ENCODE data around the gene HPCAL1.

The HPCAL1 gene

GRCh38 chr2:10387033-10387432 is 84.3 kb downstream of the HPCAL1 start:
- DNase-seq (ENCODE audit: low read depth), result no peak
- TF ChIP-seq CTCF (conservative IDR thresholded peaks at IDR 0.05; ENCODE audit: low read length), result no peak
- no peak overlapping the region for H3K4me3 ChIP-seq (ENCODE audit: low read length)

GRCh38 chr2:10388954-10389560 is 86.4 kb downstream of the HPCAL1 start:
- no peak for DNase-seq (ENCODE audit: low read depth)
- H3K4me3 ChIP-seq (ENCODE audit: low read length), result no peak overlapping the region
- no peak for TF ChIP-seq CTCF (conservative IDR thresholded peaks at IDR 0.05; ENCODE audit: low read length)

- peak; percentile 88 for DNase-seq (ENCODE audit: low read depth)
- no peak for TF ChIP-seq CTCF (conservative IDR thresholded peaks at IDR 0.05; ENCODE audit: low read length)
- H3K4me3 ChIP-seq (ENCODE audit: low read length), result no peak overlapping the region
Measured at GRCh38 chr2:10389573-10389972, 86.9 kb downstream of the HPCAL1 start.

- TF ChIP-seq CTCF (conservative IDR thresholded peaks at IDR 0.05; ENCODE audit: low read length), result no peak
- H3K4me3 ChIP-seq (ENCODE audit: low read length), result no peak overlapping the region
- DNase-seq (ENCODE audit: low read depth), result peak; percentile 60
Measured at GRCh38 chr2:10390369-10390801, 87.7 kb downstream of the HPCAL1 start.

- no peak overlapping the region for H3K4me3 ChIP-seq (ENCODE audit: low read length)
- DNase-seq (ENCODE audit: low read depth), result no peak
- no peak for TF ChIP-seq CTCF (conservative IDR thresholded peaks at IDR 0.05; ENCODE audit: low read length)
Measured at GRCh38 chr2:10392100-10392499, 89.4 kb downstream of the HPCAL1 start.

- DNase-seq (ENCODE audit: low read depth), result no peak
- no peak overlapping the region for H3K4me3 ChIP-seq (ENCODE audit: low read length)
- TF ChIP-seq CTCF (conservative IDR thresholded peaks at IDR 0.05; ENCODE audit: low read length), result no peak
Measured at GRCh38 chr2:10392548-10392947, 89.8 kb downstream of the HPCAL1 start.

- no peak for DNase-seq (ENCODE audit: low read depth)
- no peak for TF ChIP-seq CTCF (conservative IDR thresholded peaks at IDR 0.05; ENCODE audit: low read length)
Measured at GRCh38 chr2:10392951-10393639, 90.4 kb downstream of the HPCAL1 start.

More at GRCh38 chr2:10392951-10393639, 90.4 kb downstream of the HPCAL1 start:
- H3K4me3 ChIP-seq (ENCODE audit: low read length), result no peak overlapping the region

All from AG10803 (cell line).